Activated naive CD8-positive, alpha-beta T cell treated with anti-CD3 and anti-CD28 coated beads, Interleukin-2, amount 50 U/mL, for 24 hours (primary cell): ENCODE measurements around the gene NT5DC1.

Source experiments
- ATAC-seq: fragments of 150-1000 bp; cut with Tn5 transposase; one replicate; pipeline ENCODE4 v1.10.0; 2021
- DNase-seq: peaks from one replicate; pipeline ENCODE4 v3.0.0; 2021
- H3K27ac Mint-ChIP-seq: one replicate; pipeline ENCODE4 v1.8.0; 2021; ENCODE audit warnings: mild to moderate bottlenecking, mixed read lengths
- H3K27me3 Mint-ChIP-seq: one replicate; pipeline ENCODE4 v1.8.0; 2021; ENCODE audit warnings: mixed read lengths
- H3K36me3 Mint-ChIP-seq: one replicate; pipeline ENCODE4 v1.8.0; 2021; ENCODE audit warnings: low read depth, mixed read lengths
- H3K4me1 Mint-ChIP-seq: one replicate; pipeline ENCODE4 v1.8.0; 2021; ENCODE audit warnings: mixed read lengths
- H3K4me3 Mint-ChIP-seq: one replicate; pipeline ENCODE4 v1.8.0; 2021; ENCODE audit warnings: mild to moderate bottlenecking, moderate library complexity, mixed read lengths
- H3K9me3 Mint-ChIP-seq: one replicate; pipeline ENCODE4 v1.8.0; 2021; ENCODE audit warnings: mixed read lengths

NT5DC1 gene

GRCh38 chr6:116210750-116211425, 110.2 kb downstream of the NT5DC1 start:
- no peaks in the 10 kb centered on the region for H3K36me3 Mint-ChIP-seq
- no peak overlapping the region for H3K4me3 Mint-ChIP-seq
- ATAC-seq (no peak), DNase-seq (no peak)
- no peaks in the 10 kb centered on the region for H3K27me3 Mint-ChIP-seq
- H3K27ac Mint-ChIP-seq: no peak overlapping the region
- no peaks in the 10 kb centered on the region for H3K4me1 Mint-ChIP-seq
- H3K9me3 Mint-ChIP-seq: no peaks in the 10 kb centered on the region

GRCh38 chr6:116214681-116215080, 114.0 kb downstream of the NT5DC1 start:
- Mint-ChIP-seq H3K27ac (no peak overlapping the region), H3K9me3 (no peaks in the 10 kb centered on the region), H3K4me1 (no peaks in the 10 kb centered on the region)

GRCh38 chr6:116215414-116215813, 114.8 kb downstream of the NT5DC1 start:
- no peak for ATAC-seq
- Mint-ChIP-seq H3K27me3 (no peaks in the 10 kb centered on the region), H3K36me3 (no peaks in the 10 kb centered on the region), H3K27ac (no peak overlapping the region), H3K9me3 (no peaks in the 10 kb centered on the region), H3K4me3 (no peak overlapping the region), H3K4me1 (no peaks in the 10 kb centered on the region)
- DNase-seq: no peak

More at GRCh38 chr6:116214681-116215080, 114.0 kb downstream of the NT5DC1 start:
- H3K27me3 Mint-ChIP-seq: no peaks in the 10 kb centered on the region
- no peaks in the 10 kb centered on the region for H3K36me3 Mint-ChIP-seq
- ATAC-seq (no peak), DNase-seq (no peak)
- no peak overlapping the region for H3K4me3 Mint-ChIP-seq

- ATAC-seq: no peak
- Mint-ChIP-seq H3K27ac (no peak overlapping the region), H3K4me3 (no peak overlapping the region), H3K9me3 (no peaks in the 10 kb centered on the region), H3K36me3 (peaks cover 5% of the 10 kb centered on the region), H3K4me1 (no peaks in the 10 kb centered on the region), H3K27me3 (no peaks in the 10 kb centered on the region)
- DNase-seq: no peak
Measured at GRCh38 chr6:116217069-116217468, 116.4 kb downstream of the NT5DC1 start.

GRCh38 chr6:116218172-116218633, 117.5 kb downstream of the NT5DC1 start:
- H3K4me1 Mint-ChIP-seq: no peaks in the 10 kb centered on the region
- H3K27me3 Mint-ChIP-seq: no peaks in the 10 kb centered on the region
- ATAC-seq: no peak
- H3K36me3 Mint-ChIP-seq: peaks cover 5% of the 10 kb centered on the region
- H3K4me3 Mint-ChIP-seq: no peak overlapping the region
- H3K27ac Mint-ChIP-seq: no peak overlapping the region
- no peak for DNase-seq
- no peaks in the 10 kb centered on the region for H3K9me3 Mint-ChIP-seq

GRCh38 chr6:116218866-116219265, 118.2 kb downstream of the NT5DC1 start:
- H3K4me1 Mint-ChIP-seq: no peaks in the 10 kb centered on the region
- no peaks in the 10 kb centered on the region for H3K27me3 Mint-ChIP-seq
- DNase-seq (no peak), ATAC-seq (no peak)
- no peak overlapping the region for H3K27ac Mint-ChIP-seq
- H3K4me3 Mint-ChIP-seq: no peak overlapping the region
- H3K9me3 Mint-ChIP-seq: no peaks in the 10 kb centered on the region
- peaks cover 8% of the 10 kb centered on the region for H3K36me3 Mint-ChIP-seq

- no peak for DNase-seq
Measured at GRCh38 chr6:116221067-116221466, 120.4 kb downstream of the NT5DC1 start.

GRCh38 chr6:116221911-116222310, 121.3 kb downstream of the NT5DC1 start:
- Mint-ChIP-seq H3K27me3 (no peaks in the 10 kb centered on the region), H3K27ac (no peak overlapping the region), H3K4me3 (no peak overlapping the region), H3K9me3 (no peaks in the 10 kb centered on the region), H3K36me3 (peaks cover 10% of the 10 kb centered on the region), H3K4me1 (no peaks in the 10 kb centered on the region)
- ATAC-seq (no peak), DNase-seq (no peak)

More at GRCh38 chr6:116221067-116221466, 120.4 kb downstream of the NT5DC1 start:
- no peaks in the 10 kb centered on the region for H3K9me3 Mint-ChIP-seq
- no peaks in the 10 kb centered on the region for H3K4me1 Mint-ChIP-seq
- no peaks in the 10 kb centered on the region for H3K27me3 Mint-ChIP-seq
- peaks cover 10% of the 10 kb centered on the region for H3K36me3 Mint-ChIP-seq
- no peak overlapping the region for H3K27ac Mint-ChIP-seq
- ATAC-seq: no peak
- no peak overlapping the region for H3K4me3 Mint-ChIP-seq

GRCh38 chr6:116223355-116223754, 122.7 kb downstream of the NT5DC1 start:
- DNase-seq (no peak), ATAC-seq (no peak)
- peaks cover 10% of the 10 kb centered on the region for H3K36me3 Mint-ChIP-seq
- no peaks in the 10 kb centered on the region for H3K9me3 Mint-ChIP-seq
- H3K27ac Mint-ChIP-seq: no peak overlapping the region
- H3K4me1 Mint-ChIP-seq: no peaks in the 10 kb centered on the region
- no peak overlapping the region for H3K4me3 Mint-ChIP-seq
- H3K27me3 Mint-ChIP-seq: no peaks in the 10 kb centered on the region

GRCh38 chr6:116229287-116229913, 128.7 kb downstream of the NT5DC1 start:
- DNase-seq (no peak), ATAC-seq (no peak)
- Mint-ChIP-seq H3K36me3 (peaks cover 8% of the 10 kb centered on the region), H3K4me3 (no peak overlapping the region), H3K27me3 (no peaks in the 10 kb centered on the region), H3K4me1 (no peaks in the 10 kb centered on the region), H3K9me3 (no peaks in the 10 kb centered on the region), H3K27ac (no peak overlapping the region)

- H3K9me3 Mint-ChIP-seq: no peaks in the 10 kb centered on the region
- DNase-seq: no peak
- H3K27ac Mint-ChIP-seq: no peak overlapping the region
- H3K4me3 Mint-ChIP-seq: no peak overlapping the region
- H3K36me3 Mint-ChIP-seq: peaks cover 4% of the 10 kb centered on the region
- no peaks in the 10 kb centered on the region for H3K27me3 Mint-ChIP-seq
- H3K4me1 Mint-ChIP-seq: no peaks in the 10 kb centered on the region
- no peak for ATAC-seq
Measured at GRCh38 chr6:116234689-116235088, 134.0 kb downstream of the NT5DC1 start.

- no peak overlapping the region for H3K27ac Mint-ChIP-seq
- peaks cover 4% of the 10 kb centered on the region for H3K36me3 Mint-ChIP-seq
- no peaks in the 10 kb centered on the region for H3K4me1 Mint-ChIP-seq
- no peak overlapping the region for H3K4me3 Mint-ChIP-seq
- ATAC-seq (no peak), DNase-seq (no peak)
- H3K9me3 Mint-ChIP-seq: no peaks in the 10 kb centered on the region
- no peaks in the 10 kb centered on the region for H3K27me3 Mint-ChIP-seq
Measured at GRCh38 chr6:116238083-116238482, 137.4 kb downstream of the NT5DC1 start.

GRCh38 chr6:116239256-116239655, 138.6 kb downstream of the NT5DC1 start:
- Mint-ChIP-seq H3K9me3 (no peaks in the 10 kb centered on the region), H3K36me3 (peaks cover 4% of the 10 kb centered on the region), H3K27ac (no peak overlapping the region), H3K4me3 (no peak overlapping the region), H3K4me1 (no peaks in the 10 kb centered on the region), H3K27me3 (no peaks in the 10 kb centered on the region)
- ATAC-seq (no peak), DNase-seq (no peak)

GRCh38 chr6:116239856-116240255, 139.2 kb downstream of the NT5DC1 start:
- no peaks in the 10 kb centered on the region for H3K27me3 Mint-ChIP-seq
- ATAC-seq: no peak
- DNase-seq: no peak
- H3K4me3 Mint-ChIP-seq: no peak overlapping the region
- H3K36me3 Mint-ChIP-seq: peaks cover 4% of the 10 kb centered on the region
- H3K27ac Mint-ChIP-seq: no peak overlapping the region
- H3K4me1 Mint-ChIP-seq: no peaks in the 10 kb centered on the region
- H3K9me3 Mint-ChIP-seq: no peaks in the 10 kb centered on the region

- Mint-ChIP-seq H3K4me1 (peaks cover 4% of the 10 kb centered on the region), H3K36me3 (no peaks in the 10 kb centered on the region), H3K9me3 (no peaks in the 10 kb centered on the region), H3K27me3 (no peaks in the 10 kb centered on the region), H3K27ac (no peak overlapping the region), H3K4me3 (no peak overlapping the region)
- ATAC-seq: no peak
- DNase-seq: no peak
Measured at GRCh38 chr6:116244284-116244683, 143.6 kb downstream of the NT5DC1 start.
